Kidney (tissue), 14 donors: ENCODE measurements around the gene H1-8. TPM values are rescaled to one million over a fixed set of nuclear protein-coding genes. Genes with fewer than 3 reads are reported as not detected.

ENCODE experiments used
- DNase-seq, 5 donors: peaks; one replicate each; pipeline ENCODE4 v3.0.0-alpha.2; 2013 to 2020
- FAIRE-seq: peaks from 2 replicates; lab custom pipeline; 2012; peaks lifted over from hg19 to GRCh38; lab: Jason Lieb, UNC
- H3K27ac ChIP-seq, 2 donors: one replicate each; pipeline ENCODE4 v1.7.0; 2013; ENCODE audit warnings: low read depth in 2 of 2, low read length in 2 of 2, inconsistent platforms in 1 of 2
- H3K27me3 ChIP-seq: one replicate; pipeline ENCODE4 v1.7.1; 2013; ENCODE audit warnings: low read length, inconsistent platforms; ENCODE audit not compliant: control insufficient read depth, insufficient read depth
- H3K36me3 ChIP-seq, 3 donors: one replicate each; pipeline versions ENCODE4 v1.7.0 to v1.7.1; 2013; ENCODE audit warnings: low read length in 3 of 3, control low read depth in 1 of 3, inconsistent platforms in 1 of 3; ENCODE audit not compliant: insufficient read depth in 3 of 3, control insufficient read depth in 2 of 3
- H3K4me1 ChIP-seq, 3 donors: one replicate each; pipeline versions ENCODE4 v1.7.0 to v1.7.1; 2013; ENCODE audit warnings: low read length in 3 of 3, inconsistent platforms in 1 of 3, low read depth in 1 of 3; ENCODE audit not compliant: control insufficient read depth in 2 of 3, insufficient read depth in 2 of 3
- H3K4me3 ChIP-seq, 3 donors: one replicate each; pipeline versions ENCODE4 v1.7.0 to v1.8.1; 2013; ENCODE audit warnings: low read length in 3 of 3, control low read depth in 1 of 3, inconsistent platforms in 1 of 3
- H3K9ac ChIP-seq, 3 donors: one replicate each; pipeline versions ENCODE4 v1.7.0 to v1.7.1; 2013; ENCODE audit warnings: low read length in 3 of 3, control low read depth in 1 of 3, inconsistent platforms in 1 of 3
- H3K9me3 ChIP-seq, 3 donors: one replicate each; pipeline versions ENCODE4 v1.7.0 to v1.7.1; 2013; ENCODE audit warnings: low read length in 3 of 3, control low read depth in 1 of 3, inconsistent platforms in 1 of 3; ENCODE audit not compliant: control insufficient read depth in 2 of 3, insufficient read depth in 1 of 3
- CTCF ChIP-seq: IDR thresholded peaks from 3 replicates; pipeline ENCODE4 v1.5.1; 2012; ENCODE audit warnings: mild to moderate bottlenecking, moderate library complexity, borderline replicate concordance; ENCODE audit not compliant: insufficient read depth; ENCODE audit errors: extremely low read depth
- intact Hi-C: fragments of 100-400 bp; cut with DNase I; formaldehyde crosslinking; loops from one replicate; pipeline ENCODE4 v1.11.1; 2022
- polyA plus RNA-seq: library from polyadenylated mRNA; stranded (reverse); fragments of 350-450 nt; fragmentation: Illumina TruSeq; extraction: RNeasy Lipid Tissue Mini Kit (QIAGEN cat#74804); gene quantifications from one replicate; pipeline ENCODE4 v1.2.3, GENCODE V29; 2014; ENCODE audit warnings: low read depth, low replicate concordance; ENCODE audit not compliant: insufficient read depth
- total RNA-seq: library from RNA; stranded (reverse); fragmentation: NEBNext Ultra II Directional; extraction: Animal tissue kit (Norgen Biotek cat#: 25700); gene quantifications from one replicate; pipeline ENCODE4 v1.2.1, GENCODE V29; 2021
- donor health status: control.
- donor health status: control.
- donor health status: control.
- donor health status: control.
- donor health status: control.
- donor health status: DM: yes; HTN: yes; CAD: no.
- donor health status: Normal renal cell carcinoma (clear cell type).

The H1-8 gene
- total and polyA plus RNA-seq, 2 donors from 2014 or later, result not detected

GRCh38 chr3:129521611-129522010 lies 21.4 kb upstream of the H1-8 start:
- H3K36me3 ChIP-seq, result no peaks in the 10 kb centered on the region
- H3K27me3 ChIP-seq, result no peaks in the 10 kb centered on the region
- TF ChIP-seq CTCF, result no peak
- H3K27ac ChIP-seq, result no peak overlapping the region
- H3K4me1 ChIP-seq, result no peaks in the 10 kb centered on the region
- no peak overlapping the region for H3K9ac ChIP-seq
- no peak overlapping the region for H3K4me3 ChIP-seq
- FAIRE-seq (no peak), DNase-seq (peak in 3 of 5 donors; percentile 37 to 60 (median 42))
- no peaks in the 10 kb centered on the region for H3K9me3 ChIP-seq
- intact Hi-C loops, result no loop called here

GRCh38 chr3:129522953-129523352 lies 20.0 kb upstream of the H1-8 start:
- no peaks in the 10 kb centered on the region for H3K9me3 ChIP-seq
- no peak for FAIRE-seq
- H3K27ac ChIP-seq, result no peak overlapping the region
- intact Hi-C loops, result no loop called here
- no peak for TF ChIP-seq CTCF
- H3K27me3 ChIP-seq, result no peaks in the 10 kb centered on the region
- H3K4me1 ChIP-seq, result no peaks in the 10 kb centered on the region
- H3K4me3 ChIP-seq, result no peak overlapping the region
- no peaks in the 10 kb centered on the region for H3K36me3 ChIP-seq
- no peak for DNase-seq
- H3K9ac ChIP-seq, result no peak overlapping the region

GRCh38 chr3:129524081-129524480 lies 18.9 kb upstream of the H1-8 start:
- Histone ChIP-seq H3K4me3 (no peak overlapping the region), H3K4me1 (no peaks in the 10 kb centered on the region), H3K9ac (no peak overlapping the region), H3K27ac (no peak overlapping the region), H3K36me3 (no peaks in the 10 kb centered on the region), H3K27me3 (no peaks in the 10 kb centered on the region), H3K9me3 (no peaks in the 10 kb centered on the region)
- DNase-seq, result no peak
- no peak for FAIRE-seq
- no peak for TF ChIP-seq CTCF
- intact Hi-C loops, result no loop called here

GRCh38 chr3:129525341-129525968 lies 17.5 kb upstream of the H1-8 start:
- Histone ChIP-seq H3K4me3 (no peak overlapping the region), H3K9ac (no peak overlapping the region), H3K27ac (no peak overlapping the region), H3K27me3 (no peaks in the 10 kb centered on the region), H3K36me3 (no peaks in the 10 kb centered on the region), H3K4me1 (peaks cover 2 to 6% (median 3%) of the 10 kb centered on the region in 3 donors), H3K9me3 (no peaks in the 10 kb centered on the region)
- FAIRE-seq, result no peak
- DNase-seq, result no peak
- intact Hi-C loops, result no loop called here
- no peak for TF ChIP-seq CTCF
